ENCODE results near the gene RNF166. TPM values are rescaled to one million over a fixed set of nuclear protein-coding genes. Genes with fewer than 3 reads are reported as not detected.

The RNF166 gene
- polyA plus RNA-seq, 3 donors, result 99.3 to 255 (median 120) TPM

DNA sequence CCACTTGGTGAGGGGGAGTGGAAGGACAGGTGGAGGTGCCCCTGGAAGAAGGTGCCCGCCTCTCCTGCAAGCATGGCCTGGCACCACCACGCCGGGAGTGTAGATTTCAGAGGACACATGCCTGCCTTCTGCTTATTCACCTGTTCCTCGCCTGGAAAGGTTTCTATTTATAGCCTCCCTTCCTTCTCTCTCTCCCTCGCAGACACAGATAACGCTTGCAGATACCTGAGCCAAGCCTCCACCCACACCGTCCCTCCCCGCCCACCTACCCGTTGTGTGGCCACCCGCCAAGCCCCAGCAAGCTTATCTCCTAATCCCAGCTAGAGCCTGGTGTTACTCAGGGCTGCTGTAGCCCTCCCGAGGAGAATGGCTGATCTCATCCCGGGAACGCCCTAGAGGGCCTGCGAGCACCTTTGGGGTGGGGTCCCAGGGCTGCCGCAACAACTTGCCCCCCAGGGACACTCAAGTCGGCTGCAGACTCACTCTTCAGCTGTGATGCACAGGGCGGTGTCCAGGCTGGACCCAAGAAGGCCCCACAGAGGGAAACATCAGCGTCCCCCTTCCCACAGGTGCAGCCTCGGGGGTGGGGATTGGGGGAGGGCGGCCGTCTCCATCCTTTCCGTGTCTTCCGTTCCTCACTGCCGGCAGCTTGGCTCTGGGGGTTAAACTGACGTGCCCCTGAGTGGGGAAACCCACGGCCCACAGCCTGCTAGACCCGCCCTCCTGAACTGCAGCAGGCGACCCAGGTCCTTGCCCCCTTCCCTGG, 18.0 kb downstream of the RNF166 start:
- DNase-seq, result no peak
- intact Hi-C loops (cut with micrococcal nuclease), result loop anchor here (5.0 to 10.0 kb wide), 3 partner anchors 36 to 93 kb away; partner anchors contain the start of genes CYBA (in 1 of the 2) and IL17C (in 1 of the 2)
- Histone ChIP-seq H3K9ac (ENCODE audit: insufficient read depth, low read length, poor library complexity, severe bottlenecking) (no peak overlapping the region), H3K9me3 (replicated peaks in 1 of 2; ENCODE audit: control insufficient read depth in 1 of 2, insufficient read depth in 1 of 2, low read length in 2 of 2) (no peaks in the 10 kb centered on the region), H3K4me1 (ENCODE audit: control insufficient read depth in 1 of 2, insufficient read depth in 2 of 2, low read length in 2 of 2) (peaks cover 64 to 69% of the 10 kb centered on the region in 2 donors), H3K4me3 (replicated peaks in 1 of 3; ENCODE audit: low read depth in 2 of 3, low read length in 3 of 3) (no peak overlapping the region), H3K27ac (ENCODE audit: low read depth in 1 of 2, low read length in 2 of 2) (no peak overlapping the region), H3K36me3 (replicated peaks in 1 of 2; ENCODE audit: control insufficient read depth in 1 of 2, insufficient read depth in 2 of 2, low read length in 2 of 2) (no peaks in the 10 kb centered on the region), H4K20me1 (ENCODE audit: insufficient read depth, low read length) (peaks cover 4% of the 10 kb centered on the region), H3K4me2 (replicated peaks; ENCODE audit: extremely low read depth, low read length, poor library complexity, severe bottlenecking) (no peak overlapping the region), H3K79me2 (ENCODE audit: insufficient read depth, low read length) (peaks cover 18% of the 10 kb centered on the region), H3K27me3 (ENCODE audit: control insufficient read depth in 2 of 2, insufficient read depth in 2 of 2, low read length in 2 of 2) (no peaks in the 10 kb centered on the region), H2AFZ (ENCODE audit: insufficient read depth, low read depth, low read length, poor library complexity, severe bottlenecking) (no peak overlapping the region)
- WGBS (ENCODE audit: insufficient coverage), result 50% methylated on average over 19 of the region's 28 CpGs
- Mint-ChIP-seq H3K27ac (peak overlapping the region in 1 of 7 donors; percentile 5), H3K9me3 (no peaks in the 10 kb centered on the region), H3K36me3 (peaks cover 6 to 8% of the 10 kb centered on the region in 2 donors), H3K4me1 (peaks cover 59% of the 10 kb centered on the region), H3K4me3 (peak overlapping the region in 1 of 2 donors; percentile 55), H3K27me3 (ENCODE audit: low read depth in 3 of 3) (peaks cover 13 to 19% (median 15%) of the 10 kb centered on the region in 3 donors)
- TF ChIP-seq, protein P1, sequence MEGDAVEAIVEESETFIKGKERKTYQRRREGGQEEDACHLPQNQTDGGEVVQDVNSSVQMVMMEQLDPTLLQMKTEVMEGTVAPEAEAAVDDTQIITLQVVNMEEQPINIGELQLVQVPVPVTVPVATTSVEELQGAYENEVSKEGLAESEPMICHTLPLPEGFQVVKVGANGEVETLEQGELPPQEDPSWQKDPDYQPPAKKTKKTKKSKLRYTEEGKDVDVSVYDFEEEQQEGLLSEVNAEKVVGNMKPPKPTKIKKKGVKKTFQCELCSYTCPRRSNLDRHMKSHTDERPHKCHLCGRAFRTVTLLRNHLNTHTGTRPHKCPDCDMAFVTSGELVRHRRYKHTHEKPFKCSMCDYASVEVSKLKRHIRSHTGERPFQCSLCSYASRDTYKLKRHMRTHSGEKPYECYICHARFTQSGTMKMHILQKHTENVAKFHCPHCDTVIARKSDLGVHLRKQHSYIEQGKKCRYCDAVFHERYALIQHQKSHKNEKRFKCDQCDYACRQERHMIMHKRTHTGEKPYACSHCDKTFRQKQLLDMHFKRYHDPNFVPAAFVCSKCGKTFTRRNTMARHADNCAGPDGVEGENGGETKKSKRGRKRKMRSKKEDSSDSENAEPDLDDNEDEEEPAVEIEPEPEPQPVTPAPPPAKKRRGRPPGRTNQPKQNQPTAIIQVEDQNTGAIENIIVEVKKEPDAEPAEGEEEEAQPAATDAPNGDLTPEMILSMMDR (IDR thresholded peaks at IDR 0.05), result no peak

DNA sequence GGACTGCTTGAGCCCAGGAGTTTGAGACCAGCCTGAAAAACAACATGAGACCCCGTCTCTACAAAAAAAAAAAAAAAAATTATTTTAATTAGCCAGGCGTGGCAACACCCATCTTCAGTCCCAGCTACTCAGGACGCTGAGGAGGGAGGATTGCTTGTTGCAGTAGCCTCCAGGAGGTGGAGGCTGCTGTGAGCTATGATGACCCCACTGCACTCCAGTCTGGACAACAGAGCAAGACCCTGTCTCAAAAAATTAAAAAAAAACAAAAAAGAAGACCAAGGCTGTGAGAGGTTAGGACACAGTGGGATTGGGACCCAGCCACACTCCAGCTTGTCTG, 18.6 kb downstream of the RNF166 start:
- Histone ChIP-seq H3K36me3 (replicated peaks in 1 of 2; ENCODE audit: control insufficient read depth in 1 of 2, insufficient read depth in 2 of 2, low read length in 2 of 2) (no peaks in the 10 kb centered on the region), H3K9me3 (replicated peaks in 1 of 2; ENCODE audit: control insufficient read depth in 1 of 2, insufficient read depth in 1 of 2, low read length in 2 of 2) (no peaks in the 10 kb centered on the region), H3K4me3 (replicated peaks in 1 of 3; ENCODE audit: low read depth in 2 of 3, low read length in 3 of 3) (no peak overlapping the region), H3K27ac (ENCODE audit: low read depth in 1 of 2, low read length in 2 of 2) (no peak overlapping the region), H3K27me3 (ENCODE audit: control insufficient read depth in 2 of 2, insufficient read depth in 2 of 2, low read length in 2 of 2) (no peaks in the 10 kb centered on the region), H4K20me1 (ENCODE audit: insufficient read depth, low read length) (peaks cover 4% of the 10 kb centered on the region), H3K9ac (ENCODE audit: insufficient read depth, low read length, poor library complexity, severe bottlenecking) (no peak overlapping the region), H3K4me1 (ENCODE audit: control insufficient read depth in 1 of 2, insufficient read depth in 2 of 2, low read length in 2 of 2) (peaks cover 63 to 69% of the 10 kb centered on the region in 2 donors), H2AFZ (ENCODE audit: insufficient read depth, low read depth, low read length, poor library complexity, severe bottlenecking) (no peak overlapping the region), H3K79me2 (ENCODE audit: insufficient read depth, low read length) (peaks cover 18% of the 10 kb centered on the region), H3K4me2 (replicated peaks; ENCODE audit: extremely low read depth, low read length, poor library complexity, severe bottlenecking) (no peak overlapping the region)
- no CpG with 5 or more reads among the region's 3 CpGs for WGBS (ENCODE audit: insufficient coverage)
- no peak for DNase-seq
- Mint-ChIP-seq H3K9me3 (no peaks in the 10 kb centered on the region), H3K27ac (no peak overlapping the region), H3K4me1 (peaks cover 59% of the 10 kb centered on the region), H3K36me3 (peaks cover 6 to 8% of the 10 kb centered on the region in 2 donors), H3K27me3 (ENCODE audit: low read depth in 3 of 3) (peaks cover 13 to 19% (median 15%) of the 10 kb centered on the region in 3 donors), H3K4me3 (peak overlapping the region in 1 of 2 donors; percentile 55)
- intact Hi-C loops (cut with micrococcal nuclease), result loop anchor here (2.0 to 10.0 kb wide), 5 partner anchors 13 to 93 kb away; partner anchors contain the start of genes CYBA (in 2 of the 2) and IL17C (in 1 of the 2)
- TF ChIP-seq, protein P1 (IDR thresholded peaks at IDR 0.05), result no peak

Measured in CD14-positive monocyte (primary cell).